ENCODE data around the gene C6orf62. TPM values are rescaled to one million over a fixed set of nuclear protein-coding genes. Genes with fewer than 3 reads are reported as not detected.

C6orf62 gene
- total and polyA plus RNA-seq, 4 donors: 29.6 to 58.6 (median 49.4) TPM

- no peak overlapping the region for H3K4me3 ChIP-seq (ENCODE audit: low read depth in 1 of 3, low read length in 3 of 3)
- H3K27me3 ChIP-seq (ENCODE audit: control insufficient read depth in 4 of 4, insufficient read depth in 4 of 4, low read length in 3 of 4): no peaks in the 10 kb centered on the region
- no peak for DNase-seq (ENCODE audit: low spot score)
- no peak overlapping the region for H3K9ac ChIP-seq (ENCODE audit: low read depth in 1 of 2, low read length in 2 of 2)
- H3K36me3 ChIP-seq (ENCODE audit: control insufficient read depth in 4 of 4, insufficient read depth in 3 of 4, low read depth in 1 of 4, low read length in 3 of 4): no peaks in the 10 kb centered on the region
- 91% methylated on average over 1 of the region's 1 CpG for WGBS
- H3K27ac ChIP-seq (ENCODE audit: low read depth in 1 of 2, low read length in 2 of 2): no peak overlapping the region
- H3K9me3 ChIP-seq (ENCODE audit: control insufficient read depth in 4 of 4, low read length in 3 of 4): no peaks in the 10 kb centered on the region
- H3K4me1 ChIP-seq (ENCODE audit: control insufficient read depth in 4 of 4, insufficient read depth in 4 of 4, low read length in 3 of 4): no peaks in the 10 kb centered on the region
- TF ChIP-seq YY1 (IDR thresholded peaks at IDR 0.05) (no peak), JUND (IDR thresholded peaks at IDR 0.05) (no peak), HNF4A (conservative IDR thresholded peaks at IDR 0.05) (no peak), RAD21 (IDR thresholded peaks at IDR 0.05) (no peak), RXRA (IDR thresholded peaks at IDR 0.05) (no peak), FOXA1 (IDR thresholded peaks at IDR 0.05) (no peak), GABPA (IDR thresholded peaks at IDR 0.05 in 1 of 2, conservative IDR thresholded peaks at IDR 0.05 in 1 of 2) (no peak), TAF1 (conservative IDR thresholded peaks at IDR 0.05) (no peak)
- TF ChIP-seq, protein P1, sequence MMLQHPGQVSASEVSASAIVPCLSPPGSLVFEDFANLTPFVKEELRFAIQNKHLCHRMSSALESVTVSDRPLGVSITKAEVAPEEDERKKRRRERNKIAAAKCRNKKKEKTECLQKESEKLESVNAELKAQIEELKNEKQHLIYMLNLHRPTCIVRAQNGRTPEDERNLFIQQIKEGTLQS (IDR thresholded peaks at IDR 0.05): no peak
- TF ChIP-seq, protein P2, sequence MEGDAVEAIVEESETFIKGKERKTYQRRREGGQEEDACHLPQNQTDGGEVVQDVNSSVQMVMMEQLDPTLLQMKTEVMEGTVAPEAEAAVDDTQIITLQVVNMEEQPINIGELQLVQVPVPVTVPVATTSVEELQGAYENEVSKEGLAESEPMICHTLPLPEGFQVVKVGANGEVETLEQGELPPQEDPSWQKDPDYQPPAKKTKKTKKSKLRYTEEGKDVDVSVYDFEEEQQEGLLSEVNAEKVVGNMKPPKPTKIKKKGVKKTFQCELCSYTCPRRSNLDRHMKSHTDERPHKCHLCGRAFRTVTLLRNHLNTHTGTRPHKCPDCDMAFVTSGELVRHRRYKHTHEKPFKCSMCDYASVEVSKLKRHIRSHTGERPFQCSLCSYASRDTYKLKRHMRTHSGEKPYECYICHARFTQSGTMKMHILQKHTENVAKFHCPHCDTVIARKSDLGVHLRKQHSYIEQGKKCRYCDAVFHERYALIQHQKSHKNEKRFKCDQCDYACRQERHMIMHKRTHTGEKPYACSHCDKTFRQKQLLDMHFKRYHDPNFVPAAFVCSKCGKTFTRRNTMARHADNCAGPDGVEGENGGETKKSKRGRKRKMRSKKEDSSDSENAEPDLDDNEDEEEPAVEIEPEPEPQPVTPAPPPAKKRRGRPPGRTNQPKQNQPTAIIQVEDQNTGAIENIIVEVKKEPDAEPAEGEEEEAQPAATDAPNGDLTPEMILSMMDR (IDR thresholded peaks at IDR 0.05; ENCODE audit: low read depth, low read length, missing input control): no peak
- TF ChIP-seq, protein P3, sequence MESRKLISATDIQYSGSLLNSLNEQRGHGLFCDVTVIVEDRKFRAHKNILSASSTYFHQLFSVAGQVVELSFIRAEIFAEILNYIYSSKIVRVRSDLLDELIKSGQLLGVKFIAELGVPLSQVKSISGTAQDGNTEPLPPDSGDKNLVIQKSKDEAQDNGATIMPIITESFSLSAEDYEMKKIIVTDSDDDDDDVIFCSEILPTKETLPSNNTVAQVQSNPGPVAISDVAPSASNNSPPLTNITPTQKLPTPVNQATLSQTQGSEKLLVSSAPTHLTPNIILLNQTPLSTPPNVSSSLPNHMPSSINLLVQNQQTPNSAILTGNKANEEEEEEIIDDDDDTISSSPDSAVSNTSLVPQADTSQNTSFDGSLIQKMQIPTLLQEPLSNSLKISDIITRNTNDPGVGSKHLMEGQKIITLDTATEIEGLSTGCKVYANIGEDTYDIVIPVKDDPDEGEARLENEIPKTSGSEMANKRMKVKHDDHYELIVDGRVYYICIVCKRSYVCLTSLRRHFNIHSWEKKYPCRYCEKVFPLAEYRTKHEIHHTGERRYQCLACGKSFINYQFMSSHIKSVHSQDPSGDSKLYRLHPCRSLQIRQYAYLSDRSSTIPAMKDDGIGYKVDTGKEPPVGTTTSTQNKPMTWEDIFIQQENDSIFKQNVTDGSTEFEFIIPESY (IDR thresholded peaks at IDR 0.05): no peak
These were observed 34.1 kb upstream of the C6orf62 start for GRCh38 chr6:24752917-24753492.

DNA sequence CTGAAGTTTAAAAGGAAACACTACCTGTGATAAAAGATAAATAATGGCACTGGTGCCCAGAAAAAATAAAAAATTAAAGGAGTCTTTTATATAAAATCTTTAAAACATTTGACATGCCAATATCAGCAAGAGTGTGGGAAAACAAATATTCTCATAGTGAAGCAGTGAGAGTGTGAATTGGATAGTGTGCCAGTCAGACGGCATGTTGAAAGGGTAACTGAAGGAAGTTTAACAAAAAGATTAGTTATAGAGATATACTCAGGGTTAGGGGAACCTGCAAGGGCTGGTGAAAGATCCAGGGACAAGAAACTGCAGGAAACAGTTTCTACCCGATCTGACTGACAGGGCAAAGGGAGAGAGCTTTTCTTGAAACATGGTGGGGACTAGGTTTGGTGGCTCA lies 33.5 kb upstream of the C6orf62 start:
- H3K27me3 ChIP-seq (ENCODE audit: control insufficient read depth in 4 of 4, insufficient read depth in 4 of 4, low read length in 3 of 4): no peaks in the 10 kb centered on the region
- WGBS: 79% methylated on average over 2 of the region's 2 CpGs
- TF ChIP-seq, protein P4, sequence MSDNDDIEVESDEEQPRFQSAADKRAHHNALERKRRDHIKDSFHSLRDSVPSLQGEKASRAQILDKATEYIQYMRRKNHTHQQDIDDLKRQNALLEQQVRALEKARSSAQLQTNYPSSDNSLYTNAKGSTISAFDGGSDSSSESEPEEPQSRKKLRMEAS (IDR thresholded peaks at IDR 0.05): no peak
- TF ChIP-seq NR2F2 (IDR thresholded peaks at IDR 0.05): no peak
- TF ChIP-seq, protein P2 (IDR thresholded peaks at IDR 0.05; ENCODE audit: low read depth, low read length, missing input control): no peak
- no peak for TF ChIP-seq FOXA1 (IDR thresholded peaks at IDR 0.05)
- TF ChIP-seq, protein P3 (IDR thresholded peaks at IDR 0.05): no peak
- TF ChIP-seq FOXA2 (IDR thresholded peaks at IDR 0.05): no peak
- no peak for TF ChIP-seq RAD21 (IDR thresholded peaks at IDR 0.05)
- no peak for TF ChIP-seq GABPA (IDR thresholded peaks at IDR 0.05 in 1 of 2, conservative IDR thresholded peaks at IDR 0.05 in 1 of 2)
- TF ChIP-seq SP1 (IDR thresholded peaks at IDR 0.05): no peak
- TF ChIP-seq, protein P1 (IDR thresholded peaks at IDR 0.05): no peak
- TF ChIP-seq HNF4A (conservative IDR thresholded peaks at IDR 0.05): no peak
- TF ChIP-seq YY1 (IDR thresholded peaks at IDR 0.05): no peak
- no peak for TF ChIP-seq HNF4G (IDR thresholded peaks at IDR 0.05)
- TF ChIP-seq TAF1 (conservative IDR thresholded peaks at IDR 0.05): no peak
- TF ChIP-seq JUND (IDR thresholded peaks at IDR 0.05): no peak
- no peak for TF ChIP-seq RXRA (IDR thresholded peaks at IDR 0.05)
- no peak for TF ChIP-seq EGR1 (IDR thresholded peaks at IDR 0.05; ENCODE audit: low read depth in 2 of 2)
- TF ChIP-seq REST (IDR thresholded peaks at IDR 0.05): no peak
- H3K9ac ChIP-seq (ENCODE audit: low read depth in 1 of 2, low read length in 2 of 2): no peak overlapping the region
- H3K9me3 ChIP-seq (ENCODE audit: control insufficient read depth in 4 of 4, low read length in 3 of 4): no peaks in the 10 kb centered on the region
- H3K27ac ChIP-seq (ENCODE audit: low read depth in 1 of 2, low read length in 2 of 2): no peak overlapping the region
- no peak for DNase-seq (ENCODE audit: low spot score)
- H3K4me1 ChIP-seq (ENCODE audit: control insufficient read depth in 4 of 4, insufficient read depth in 4 of 4, low read length in 3 of 4): no peaks in the 10 kb centered on the region
- no peaks in the 10 kb centered on the region for H3K36me3 ChIP-seq (ENCODE audit: control insufficient read depth in 4 of 4, insufficient read depth in 3 of 4, low read depth in 1 of 4, low read length in 3 of 4)
- no peak overlapping the region for H3K4me3 ChIP-seq (ENCODE audit: low read depth in 1 of 3, low read length in 3 of 3)

Measured in liver (tissue), 9 donors.